SK-N-SH (cell line): ENCODE measurements around the gene IL6ST. TPM values are rescaled to one million over a fixed set of nuclear protein-coding genes. Genes with fewer than 3 reads are reported as not detected.

ENCODE experiments used
- CTCF ChIA-PET: fragments of 300-600, 350-600 bp; formaldehyde crosslinking; extraction: SDS; loops from one replicate; lab custom pipeline; 2021; lab: Yijun Ruan, JAX
- POLR2A ChIA-PET: fragments of 350-600 bp; sonication (Branson Sonifier 250); formaldehyde crosslinking; extraction: SDS; loops from one replicate; lab custom pipeline; 2020; ENCODE audit warnings: antibody characterized with exemption, inconsistent platforms; lab: Yijun Ruan, JAX
- DNase-seq: peaks from one replicate; pipeline ENCODE4 v3.0.0; 2012
- H2AFZ ChIP-seq: fragments of 200-600 bp; sonication (generic); 2 replicates; pipeline ENCODE4 v1.8.1; 2016; ENCODE audit warnings: antibody characterized with exemption, mild to moderate bottlenecking, low read depth
- H3F3A ChIP-seq: fragments of 200-600 bp; sonication (generic); replicated peaks from 2 replicates; pipeline ENCODE3; 2016; ENCODE audit warnings: antibody characterized with exemption, mild to moderate bottlenecking; ENCODE audit not compliant: insufficient read depth
- H3K27ac ChIP-seq, 2 experiments: fragments of 200-500 bp in 1 of 2; fragments of 200-600 bp in 1 of 2; sonication (Bioruptor generic) in 1 of 2; sonication (generic), shearing (Covaris generic) in 1 of 2; 2 replicates each; pipeline versions ENCODE4 v1.5.1 to v1.6.1; 2014 to 2016; ENCODE audit warnings: low read depth in 2 of 2, inconsistent platforms in 1 of 2, low read length in 1 of 2, mild to moderate bottlenecking in 1 of 2, mixed read lengths in 1 of 2
- H3K27me3 ChIP-seq: fragments of 200-600 bp; sonication (generic), shearing (Covaris generic); 2 replicates; pipeline ENCODE4 v1.6.1; 2016; ENCODE audit warnings: mixed run types; ENCODE audit not compliant: insufficient read depth
- H3K36me3 ChIP-seq, 2 experiments: fragments of 200-500 bp in 1 of 2; fragments of 200-600 bp in 1 of 2; sonication (Bioruptor generic) in 1 of 2; sonication (generic) in 1 of 2; replicated peaks in 1 of 2; 2 replicates each; pipeline versions ENCODE3 to v1.5.1; 2014 to 2016; ENCODE audit warnings: low read length in 1 of 2, mild to moderate bottlenecking in 1 of 2; ENCODE audit not compliant: insufficient read depth in 2 of 2, control insufficient read depth in 1 of 2
- H3K4me1 ChIP-seq, 2 experiments: fragments of 200-500 bp in 1 of 2; fragments of 200-600 bp in 1 of 2; sonication (Bioruptor generic) in 1 of 2; sonication (generic), shearing (Covaris generic) in 1 of 2; 2 replicates each; pipeline versions ENCODE4 v1.5.1 to v1.6.1; 2014 to 2016; ENCODE audit warnings: low read depth in 1 of 2, low read length in 1 of 2, mixed run types in 1 of 2; ENCODE audit not compliant: insufficient read depth in 2 of 2, control insufficient read depth in 1 of 2
- H3K4me2 ChIP-seq: fragments of 200-600 bp; sonication (generic), shearing (Covaris generic); 2 replicates; pipeline ENCODE4 v1.6.1; 2017; ENCODE audit warnings: mixed run types
- H3K4me3 ChIP-seq, 2 experiments: fragments of 200-500 bp in 1 of 2; fragments of 200-600 bp in 1 of 2; sonication (Bioruptor generic) in 1 of 2; sonication (generic), shearing (Covaris generic) in 1 of 2; 2 replicates each; pipeline versions ENCODE4 v1.5.1 to v1.8.1; 2014 to 2016; ENCODE audit warnings: low read depth in 2 of 2, inconsistent platforms in 1 of 2, low read length in 1 of 2, mild to moderate bottlenecking in 1 of 2, mixed read lengths in 1 of 2, moderate library complexity in 1 of 2
- H3K79me2 ChIP-seq: fragments of 200-600 bp; sonication (generic); 2 replicates; pipeline ENCODE4 v1.8.1; 2017; ENCODE audit warnings: mild to moderate bottlenecking; ENCODE audit not compliant: insufficient read depth
- H3K9ac ChIP-seq: fragments of 200-600 bp; sonication (generic); 2 replicates; pipeline ENCODE4 v1.6.1; 2017; ENCODE audit warnings: mixed run types
- H3K9me2 ChIP-seq: fragments of 200-600 bp; sonication (generic); 2 replicates; pipeline ENCODE4 v1.6.1; 2017; ENCODE audit warnings: mixed run types
- H3K9me3 ChIP-seq: fragments of 200-600 bp; sonication (generic); 2 replicates; pipeline ENCODE4 v1.6.1; 2017; ENCODE audit warnings: mixed run types, mild to moderate bottlenecking, moderate library complexity
- H4K20me1 ChIP-seq: fragments of 200-600 bp; sonication (generic); 2 replicates; pipeline ENCODE4 v1.6.1; 2017; ENCODE audit warnings: mild to moderate bottlenecking, mixed run types; ENCODE audit not compliant: insufficient read depth
- CHD2 ChIP-seq: fragments of 150-350 bp; IDR thresholded peaks from 2 replicates; pipeline ENCODE4 v1.6.1; 2018; ENCODE audit warnings: low read length; ENCODE audit not compliant: partially characterized antibody
- CTCF ChIP-seq: fragments of 200-600 bp; sonication (generic); IDR thresholded peaks from 2 replicates; pipeline ENCODE4 v1.6.1; 2017; ENCODE audit warnings: antibody characterized with exemption, mild to moderate bottlenecking, moderate library complexity
- FOXJ3 ChIP-seq: sonication (generic); formaldehyde crosslinking; IDR thresholded peaks from 2 replicates; pipeline ENCODE4 v1.5.1; 2020; ENCODE audit warnings: mild to moderate bottlenecking, missing genetic modification reagents
- IRF3 ChIP-seq: fragments of 150-350 bp; IDR thresholded peaks from 2 replicates; pipeline ENCODE4 v1.6.1; 2016; ENCODE audit warnings: mild to moderate bottlenecking, low read depth, low read length
- JUND ChIP-seq: IDR thresholded peaks from 2 replicates; pipeline ENCODE4 v1.4.0; 2012
- MXI1 ChIP-seq: IDR thresholded peaks from 2 replicates; pipeline ENCODE4 v1.6.1; 2012; ENCODE audit warnings: mild to moderate bottlenecking, low read depth, low read length, improper control_type of control experiment
- NFIC ChIP-seq: IDR thresholded peaks from 2 replicates; pipeline ENCODE4 v1.4.0; 2012; ENCODE audit warnings: borderline replicate concordance
- POLR2AphosphoS5 ChIP-seq: IDR thresholded peaks from 2 replicates; pipeline ENCODE4 v1.6.1; 2012; ENCODE audit warnings: low read depth, low read length
- RXRA ChIP-seq: IDR thresholded peaks from 2 replicates; pipeline ENCODE4 v1.4.0; 2012; ENCODE audit warnings: low read depth, mild to moderate bottlenecking, borderline replicate concordance
- SMC3 ChIP-seq: IDR thresholded peaks from 2 replicates; pipeline ENCODE4 v1.6.1; 2012; ENCODE audit warnings: low read depth, low read length, improper control_type of control experiment
- ZBTB33 ChIP-seq: IDR thresholded peaks from 2 replicates; pipeline ENCODE4 v1.4.0; 2012; ENCODE audit warnings: low read depth, borderline replicate concordance
- WGBS: methylation state at CpG from one replicate; pipeline ENCODE4 v1.1.6; 2017; ENCODE audit warnings: low lambda C conversion rate; 5-methylcytosine and 5-hydroxymethylcytosine counted together
- polyA plus RNA-seq, 3 experiments: library from polyadenylated mRNA; depleted of rRNA; stranded (reverse); fragments of >200 nt; gene quantifications; 2 replicates each; pipeline ENCODE4 v1.2.3, GENCODE V29; 2012

Gene IL6ST
- polyA plus RNA-seq, 1 of the 3 experiments (the other 2 are of a cell fraction), result 16.0 TPM

- Histone ChIP-seq H3K27me3 (no peaks in the 10 kb centered on the region), H3K9ac (no peak overlapping the region), H3K79me2 (no peaks in the 10 kb centered on the region), H3K9me2 (no peaks in the 10 kb centered on the region), H3K36me3 (no peaks in the 10 kb centered on the region), H3K9me3 (no peaks in the 10 kb centered on the region), H3K4me1 (no peaks in the 10 kb centered on the region), H4K20me1 (no peaks in the 10 kb centered on the region), H3K4me3 (no peak overlapping the region), H3K27ac (no peak overlapping the region), H2AFZ (no peak overlapping the region), H3F3A (peaks cover 13% of the 10 kb centered on the region), H3K4me2 (no peak overlapping the region)
- no peak for DNase-seq
- WGBS, result 87% methylated on average over 7 of the region's 7 CpGs
- ChIA-PET POLR2A (no interaction called here), CTCF (no interaction called here)
- TF ChIP-seq IRF3 (no peak), MXI1 (no peak), FOXJ3 (CRISPR knock-in tag) (no peak), RXRA (no peak), ZBTB33 (no peak), SMC3 (no peak), NFIC (no peak)
Observed at GRCh38 chr5:56023296-56023695, 28.5 kb upstream of the IL6ST start.

GRCh38 chr5:56019306-56020272 lies 24.8 kb upstream of the IL6ST start:
- H3K9me3 ChIP-seq, result no peaks in the 10 kb centered on the region
- H3K27ac ChIP-seq, result peak overlapping the region in 1 of 2 experiments; percentile 37; a peak in 1 of 4 replicates
- H3K9me2 ChIP-seq, result no peaks in the 10 kb centered on the region
- no peak overlapping the region for H3K4me3 ChIP-seq
- no peak for DNase-seq
- no peak overlapping the region for H3K4me2 ChIP-seq
- H3K9ac ChIP-seq, result no peak overlapping the region
- H3F3A ChIP-seq, result peaks cover 6% of the 10 kb centered on the region
- H4K20me1 ChIP-seq, result no peaks in the 10 kb centered on the region
- no peaks in the 10 kb centered on the region for H3K27me3 ChIP-seq
- ChIA-PET POLR2A (no interaction called here), CTCF (no interaction called here)
- no peaks in the 10 kb centered on the region for H3K36me3 ChIP-seq
- no peaks in the 10 kb centered on the region for H3K79me2 ChIP-seq
- WGBS, result 86% methylated on average over 11 of the region's 11 CpGs
- H2AFZ ChIP-seq, result peak overlapping the region; percentile 4; the same call in 1 of the 2 replicates
- TF ChIP-seq FOXJ3 (CRISPR knock-in tag) (no peak), JUND (no peak), CTCF (no peak), POLR2AphosphoS5 (no peak), CHD2 (no peak), RXRA (no peak), SMC3 (no peak)
- H3K4me1 ChIP-seq, result no peaks in the 10 kb centered on the region
